HG03045 (cell line): ENCODE data around the gene CREB3L1.

Experiments
- ATAC-seq: cut with Tn5 transposase; IDR thresholded peaks from one replicate; pipeline ENCODE4 v1.9.1; 2021; ENCODE audit warnings: mild to moderate bottlenecking, moderate library complexity; ENCODE audit not compliant: unreplicated experiment

Gene CREB3L1

GRCh38 chr11:46363031-46363407, 85.6 kb downstream of the CREB3L1 start:
- ATAC-seq: no peak

GRCh38 chr11:46363455-46364005, 86.1 kb downstream of the CREB3L1 start:
- no peak for ATAC-seq

GRCh38 chr11:46364056-46364455, 86.6 kb downstream of the CREB3L1 start:
- ATAC-seq: no peak

GRCh38 chr11:46364791-46365190, 87.3 kb downstream of the CREB3L1 start:
- ATAC-seq: no peak

GRCh38 chr11:46366260-46366659, 88.8 kb downstream of the CREB3L1 start:
- ATAC-seq: no peak

GRCh38 chr11:46366661-46367161, 89.2 kb downstream of the CREB3L1 start:
- ATAC-seq: no peak

GRCh38 chr11:46367244-46367915, 89.9 kb downstream of the CREB3L1 start:
- ATAC-seq: peak; percentile 66

GRCh38 chr11:46367916-46368267, 90.4 kb downstream of the CREB3L1 start:
- no peak for ATAC-seq

- ATAC-seq: peak; percentile 41
These were observed 92.1 kb downstream of the CREB3L1 start for GRCh38 chr11:46369458-46370152.

- ATAC-seq: no peak
These were observed 92.8 kb downstream of the CREB3L1 start for GRCh38 chr11:46370253-46370652.
